Measurements from ENCODE around the gene CD4.

- TF ChIP-seq CTCF (IDR thresholded peaks at IDR 0.05) (no peak), POLR2A (IDR thresholded peaks at IDR 0.05) (no peak)
Observed at GRCh38 chr12:6834873-6835272, 45.5 kb downstream of the CD4 start.
